GM19328 (cell line): Measurements from ENCODE around the gene KLC3.
A peak's percentile ranks its signal among the peaks of the same experiment; 100 is the strongest.

Experiments used
- ATAC-seq: cut with Tn5 transposase; IDR thresholded peaks from one replicate; pipeline ENCODE4 v1.9.1; 2021; ENCODE audit warnings: mild to moderate bottlenecking, moderate library complexity; ENCODE audit not compliant: unreplicated experiment

Gene KLC3

GRCh38 chr19:45370410-45371204 lies 30.1 kb downstream of the KLC3 start, which contains the start of gene ERCC2:
Gene ERCC2 (minus strand): TSS chr19:45370573. CDS start chr19:45370540, 33 bp downstream.
- ATAC-seq: peak; percentile 95

- no peak for ATAC-seq
Observed at GRCh38 chr19:45376045-45376724, 35.6 kb downstream of the KLC3 start.

GRCh38 chr19:45380107-45380506 lies 39.6 kb downstream of the KLC3 start:
- no peak for ATAC-seq

- no peak for ATAC-seq
Observed at GRCh38 chr19:45382426-45382825, 41.9 kb downstream of the KLC3 start.

GRCh38 chr19:45385392-45386221 lies 45.1 kb downstream of the KLC3 start:
- no peak for ATAC-seq

GRCh38 chr19:45391346-45391745 lies 50.8 kb downstream of the KLC3 start:
- ATAC-seq: no peak

GRCh38 chr19:45391871-45392665 lies 51.5 kb downstream of the KLC3 start:
- no peak for ATAC-seq

- ATAC-seq: no peak
Observed at GRCh38 chr19:45395821-45396617, 55.5 kb downstream of the KLC3 start.

GRCh38 chr19:45400192-45400591 lies 59.6 kb downstream of the KLC3 start:
- ATAC-seq: no peak
